Activated CD8-positive, alpha-beta memory T cell treated with anti-CD3 and anti-CD28 coated beads for 24 hours (primary cell): ENCODE measurements around the gene AK9.
"Not testable (repeated sequence)": the region's sequence is repeated elsewhere in the genome, so short reads cannot be mapped to it uniquely, and the experiment has no call there.

Experiments used
- DNase-seq: peaks from one replicate; pipeline ENCODE4 v3.0.0-alpha.2; 2020

AK9 gene

DNA sequence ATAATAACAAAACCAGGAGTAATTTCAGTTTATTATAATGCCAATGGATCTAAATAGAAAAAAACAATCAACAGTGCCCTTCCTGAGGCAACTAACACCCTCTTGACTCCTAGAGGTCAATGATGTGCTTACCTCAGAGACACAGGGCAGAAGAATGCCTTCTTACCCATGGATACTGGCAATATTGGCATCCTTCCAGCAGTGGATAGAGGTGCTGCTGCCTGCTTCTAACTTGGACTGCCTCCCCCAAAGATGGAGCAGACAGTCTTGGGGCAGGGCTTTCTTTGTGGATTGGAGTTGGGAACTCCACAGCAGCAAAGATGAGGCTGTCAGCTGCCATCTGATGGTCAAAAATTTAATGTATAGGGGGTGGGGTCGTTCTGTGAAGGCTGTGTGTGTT is 78.7 kb downstream of the AK9 start:
- no peak for DNase-seq

DNA sequence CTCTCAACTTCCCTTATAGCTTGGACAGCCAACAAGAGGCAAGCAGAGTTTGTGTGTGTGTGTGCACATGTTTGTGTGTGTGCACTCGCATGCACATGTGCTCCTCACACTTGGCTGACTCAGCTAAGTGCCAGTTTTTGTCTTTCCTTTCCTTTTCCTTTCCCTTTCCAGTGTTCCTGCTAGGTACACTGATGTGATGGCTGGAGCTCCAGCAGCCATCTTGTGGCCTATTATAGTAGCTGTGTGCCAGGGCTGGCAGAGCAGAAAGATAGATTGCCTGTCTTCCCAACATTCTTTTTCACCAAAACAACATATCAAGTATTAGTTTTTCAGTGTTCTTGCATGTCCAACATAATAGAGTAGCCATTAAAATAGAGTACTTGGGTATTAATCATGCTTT is 79.5 kb downstream of the AK9 start:
- DNase-seq: no peak

DNA sequence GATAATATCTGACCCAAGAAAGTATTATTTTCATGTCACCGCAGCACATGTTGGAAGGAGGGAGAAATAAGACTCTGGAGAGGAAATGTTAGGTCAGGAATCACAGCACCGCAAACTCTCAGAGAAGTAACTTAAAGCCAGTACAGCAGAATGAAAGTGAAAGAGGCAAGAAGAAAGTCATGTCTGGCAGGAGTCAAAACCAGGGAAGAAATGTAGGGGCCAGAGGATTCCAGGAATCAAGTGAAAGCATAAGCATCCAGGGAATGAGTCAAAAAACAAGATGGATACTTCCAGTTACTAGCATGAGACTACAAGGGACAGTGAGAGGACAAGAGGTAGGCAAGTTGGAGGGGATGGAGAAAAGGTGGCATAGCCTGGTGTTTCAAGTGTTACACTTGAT is 80.4 kb downstream of the AK9 start:
- no peak for DNase-seq

DNA sequence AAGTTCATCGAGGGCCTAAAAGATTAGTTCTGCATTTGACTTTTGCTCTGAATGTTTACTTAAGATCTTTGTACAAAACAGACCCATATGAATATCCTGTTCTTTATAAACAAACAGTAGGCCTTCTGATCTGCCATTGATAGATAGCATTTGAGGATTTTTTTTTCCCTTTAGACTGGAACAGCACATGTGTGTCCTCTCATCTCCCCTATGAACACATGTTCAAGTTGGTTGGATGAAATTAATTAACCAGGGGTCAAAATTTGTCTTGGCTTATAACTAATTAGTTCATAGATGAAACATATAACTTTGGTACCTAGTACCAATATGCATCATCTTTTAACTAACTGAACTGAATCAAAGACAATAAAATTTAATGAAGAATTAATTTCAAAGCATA is 81.3 kb downstream of the AK9 start:
- DNase-seq: no peak

DNA sequence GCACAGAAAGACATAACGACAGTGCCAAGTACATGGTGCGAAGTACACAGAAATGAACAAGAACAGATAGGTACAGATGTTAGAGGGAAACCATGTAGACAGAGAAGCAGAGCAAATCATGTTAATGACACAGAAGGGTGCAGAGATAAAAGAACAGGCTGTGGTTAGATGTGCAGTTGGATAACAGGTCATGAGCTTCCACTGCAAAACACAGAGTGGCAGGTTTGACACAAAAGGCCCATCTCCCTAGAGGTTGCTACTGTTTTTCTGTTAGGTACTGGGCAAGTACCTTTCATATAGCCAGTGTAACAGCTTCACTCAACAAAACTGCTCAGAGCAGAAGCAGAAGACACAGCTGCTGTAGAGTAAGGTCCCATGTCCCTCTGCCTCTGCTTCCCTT is 84.6 kb downstream of the AK9 start:
- DNase-seq: no peak

DNA sequence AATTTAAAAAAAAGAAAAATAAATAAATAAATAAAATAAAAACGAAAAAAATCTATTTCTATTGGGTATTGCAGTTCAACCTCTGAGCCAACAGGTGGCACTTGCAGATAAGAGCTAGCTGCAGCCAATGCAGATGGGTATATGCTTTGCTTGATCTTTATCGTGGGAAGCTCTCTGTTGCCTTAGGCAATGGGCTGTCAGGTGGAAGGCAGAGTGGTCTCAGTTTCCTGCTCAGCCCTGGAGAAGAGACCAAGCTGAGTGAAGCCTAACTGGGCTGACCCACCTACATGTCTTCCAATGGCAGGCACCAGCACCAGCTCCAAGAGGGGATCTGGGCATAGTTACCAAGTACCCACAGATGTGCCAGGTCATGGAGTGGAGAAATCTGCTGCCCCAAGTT is 95.0 kb downstream of the AK9 start:
- no peak for DNase-seq

DNA sequence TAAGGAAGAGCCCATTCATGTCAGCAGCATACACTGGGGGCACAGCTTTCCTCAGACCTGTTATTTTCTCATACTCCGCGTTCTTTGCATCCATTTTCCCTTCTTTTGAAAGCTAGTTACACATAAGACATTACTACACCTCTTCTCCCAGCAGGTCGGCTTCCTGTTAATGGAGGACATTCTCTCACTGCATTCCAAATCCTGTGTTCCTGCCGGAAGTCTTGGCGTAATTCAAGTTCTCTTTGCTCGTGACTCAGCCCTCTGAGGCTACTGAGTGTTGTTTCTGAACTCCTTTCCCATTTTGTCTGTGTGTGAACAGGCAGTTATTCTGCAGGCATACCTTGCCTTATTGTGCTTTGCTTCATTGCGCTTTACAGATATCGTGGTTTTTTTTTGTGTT is 110.5 kb downstream of the AK9 start:
- no peak for DNase-seq

DNA sequence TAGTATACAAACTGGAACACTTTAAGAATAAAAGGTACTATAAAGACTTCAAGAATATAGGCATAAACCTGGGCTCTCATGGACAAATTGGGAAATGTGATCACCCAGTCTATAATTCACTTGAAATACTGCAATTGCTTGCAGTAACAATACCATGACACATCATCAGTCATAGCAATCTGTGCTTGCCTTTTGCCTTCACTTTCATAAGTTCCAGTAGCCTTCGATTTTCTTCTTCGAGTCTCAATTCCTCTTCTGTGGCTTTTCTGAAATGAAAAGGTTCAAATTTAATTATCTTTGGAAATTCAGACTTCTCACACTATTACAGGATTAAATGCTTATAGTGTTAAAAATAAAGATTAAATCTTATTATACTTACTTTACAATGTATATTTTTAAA is 111.6 kb downstream of the AK9 start:
- DNase-seq: no peak

DNA sequence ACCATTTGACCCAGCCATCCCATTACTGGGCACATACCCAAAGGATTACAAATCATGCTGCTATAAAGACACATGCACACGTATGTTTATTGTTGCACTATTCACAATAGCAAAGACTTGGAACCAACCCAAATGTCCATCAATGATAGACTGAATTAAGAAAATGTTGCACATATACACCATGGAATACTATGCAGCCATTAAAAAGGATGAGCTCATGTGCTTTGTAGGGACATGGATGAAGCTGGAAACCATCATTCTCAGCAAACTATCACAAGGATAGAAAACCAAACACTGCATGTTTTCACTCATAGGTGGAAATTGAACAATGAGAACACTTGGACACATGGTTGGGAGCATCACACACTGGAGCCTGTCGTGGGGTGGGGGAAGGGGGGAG is 121.1 kb downstream of the AK9 start:
- DNase-seq: not testable (repeated sequence)

DNA sequence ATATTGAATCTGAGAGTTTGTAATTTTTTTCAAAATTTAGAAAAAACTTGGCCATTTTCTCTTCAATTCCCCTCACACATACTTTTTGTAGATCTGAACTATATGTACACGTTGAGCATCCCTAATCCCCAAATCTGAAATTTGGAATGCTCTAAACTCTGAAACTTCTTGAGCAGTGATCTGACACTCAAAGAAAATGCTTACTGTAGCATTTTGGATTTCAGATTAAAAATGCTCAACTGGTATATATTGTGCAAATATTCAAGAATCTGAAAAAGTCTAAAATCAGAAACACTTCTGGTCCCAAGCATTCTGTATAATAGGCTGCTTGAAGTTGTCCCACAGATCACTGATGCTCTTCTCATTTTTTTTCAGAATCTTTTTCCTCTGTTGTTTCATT is 129.2 kb downstream of the AK9 start:
- no peak for DNase-seq

DNA sequence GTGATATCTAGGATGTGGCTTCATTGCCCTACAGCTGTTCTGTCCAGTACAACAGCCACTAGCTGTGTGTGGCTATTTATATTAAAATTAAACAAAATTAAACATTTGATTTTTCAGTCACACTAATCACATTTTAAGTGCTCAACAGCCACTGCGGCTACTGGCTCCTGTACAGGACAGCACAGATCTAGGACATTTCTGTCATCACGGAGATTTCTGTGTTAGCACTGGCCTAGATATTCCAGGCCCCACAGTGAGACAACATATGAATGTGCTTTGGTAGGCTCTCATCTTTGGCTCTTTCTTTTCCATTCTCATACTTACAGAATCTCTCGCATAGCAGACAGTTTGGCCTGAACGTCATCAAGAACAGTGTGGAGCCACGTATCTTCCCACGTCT is 159.6 kb downstream of the AK9 start:
- no peak for DNase-seq

DNA sequence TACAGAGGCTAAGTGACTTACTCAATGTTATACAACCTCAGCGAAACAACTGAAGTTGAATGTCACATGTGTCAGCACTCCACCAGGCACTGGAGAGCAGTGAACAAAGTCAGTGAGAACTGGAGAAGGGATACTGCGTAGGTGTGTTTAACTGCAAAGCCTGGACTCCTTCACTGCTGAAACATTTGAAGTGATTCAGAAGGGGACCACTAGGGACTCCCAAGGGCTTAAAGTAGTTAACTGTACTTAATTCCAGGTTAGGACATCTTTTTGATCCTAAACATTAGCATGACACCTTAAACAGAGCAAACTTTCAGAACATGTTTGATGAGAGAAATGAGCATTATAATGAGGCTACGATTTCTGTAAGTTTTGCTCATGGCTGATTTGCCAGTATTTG is 163.0 kb downstream of the AK9 start:
- no peak for DNase-seq

DNA sequence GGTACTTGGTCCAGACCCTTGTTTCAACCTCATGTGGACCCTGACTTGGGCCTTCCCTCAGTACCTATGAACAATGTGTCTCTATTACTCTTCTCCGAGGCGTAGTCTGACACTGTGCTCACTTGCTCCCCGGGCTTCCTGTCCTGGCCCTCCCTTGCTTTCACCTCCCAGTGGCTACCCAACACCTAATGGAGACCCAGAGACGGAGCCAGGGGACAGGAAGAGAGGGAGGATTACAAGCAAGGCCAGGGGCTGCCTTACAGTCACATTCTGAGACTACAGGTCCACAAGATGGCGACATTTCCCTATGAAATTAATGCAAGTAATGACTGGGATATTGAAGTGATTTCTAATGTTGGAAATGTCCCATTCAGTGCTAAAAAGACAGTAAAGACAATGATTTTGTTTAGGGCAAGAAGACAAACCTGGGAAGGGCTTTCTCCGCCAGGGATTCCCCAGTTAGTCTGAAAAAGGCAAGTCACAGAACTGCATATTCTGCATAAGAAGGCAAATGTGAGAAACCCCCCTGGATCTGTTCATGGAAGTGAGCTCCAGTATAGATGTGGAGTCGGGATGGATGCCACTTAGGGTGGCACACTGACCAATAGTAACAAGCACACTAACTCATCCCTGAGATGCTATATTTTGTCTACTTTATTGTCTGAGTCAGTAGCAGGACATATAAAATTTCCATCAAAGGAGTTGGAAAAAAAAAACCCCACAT is 163.9 kb downstream of the AK9 start:
- peak; percentile 72 for DNase-seq

DNA sequence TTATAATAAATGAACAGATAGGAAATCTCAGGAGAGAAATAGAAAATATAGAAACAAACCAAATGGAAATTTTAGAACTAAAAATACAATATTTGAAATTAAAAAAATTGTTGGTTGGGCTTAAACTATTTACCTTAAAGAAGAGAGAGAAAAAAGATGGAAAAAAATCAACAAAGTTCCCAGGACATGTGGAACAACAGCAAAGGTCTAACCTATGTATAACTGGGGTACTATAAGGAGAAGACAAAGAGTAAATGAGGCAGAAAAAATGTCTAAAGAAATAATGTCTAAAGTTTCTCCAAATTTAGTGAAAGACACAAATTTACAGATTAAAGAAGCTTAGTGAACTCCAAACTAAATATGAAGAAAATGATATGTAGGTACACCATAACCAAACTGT is 166.9 kb downstream of the AK9 start:
- no peak for DNase-seq

DNA sequence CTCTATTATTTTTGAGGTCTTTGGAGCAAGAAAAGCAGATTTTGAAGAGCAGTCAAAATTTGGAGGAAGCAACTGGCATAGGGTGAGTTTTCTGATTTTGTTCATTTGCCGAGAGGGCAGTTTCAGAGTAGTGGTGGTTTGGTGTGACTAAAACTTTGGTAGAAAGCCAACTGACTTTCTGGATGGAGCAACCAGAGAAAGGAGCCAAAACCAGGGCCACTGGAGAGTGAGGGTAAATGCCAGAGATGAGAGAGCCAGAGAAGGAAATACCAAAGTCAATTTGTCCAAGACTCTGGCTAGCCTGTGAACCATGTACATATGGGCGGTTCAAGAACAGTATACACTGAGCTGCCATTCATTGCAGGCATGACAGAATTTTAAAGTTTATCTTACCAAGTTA is 167.5 kb downstream of the AK9 start:
- DNase-seq: no peak

DNA sequence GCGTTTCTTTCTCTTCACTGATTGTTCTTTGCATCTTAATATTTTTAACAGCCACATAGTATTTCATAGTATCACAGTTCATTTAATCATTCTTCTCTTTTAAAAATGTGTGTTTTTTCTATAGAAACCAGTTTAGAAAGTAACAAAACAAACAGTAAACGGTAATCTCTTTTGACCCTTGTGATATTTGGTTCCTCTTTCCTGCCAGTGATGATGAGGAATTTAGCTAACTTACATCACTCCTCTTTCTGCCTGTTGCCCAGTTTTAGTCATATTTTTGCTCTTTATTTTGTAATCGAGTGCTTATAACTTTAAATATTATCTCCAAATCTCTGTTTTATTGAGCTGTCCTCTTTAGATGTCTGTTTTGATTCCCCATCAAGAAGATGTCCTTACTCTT is 169.9 kb downstream of the AK9 start:
- no peak for DNase-seq

DNA sequence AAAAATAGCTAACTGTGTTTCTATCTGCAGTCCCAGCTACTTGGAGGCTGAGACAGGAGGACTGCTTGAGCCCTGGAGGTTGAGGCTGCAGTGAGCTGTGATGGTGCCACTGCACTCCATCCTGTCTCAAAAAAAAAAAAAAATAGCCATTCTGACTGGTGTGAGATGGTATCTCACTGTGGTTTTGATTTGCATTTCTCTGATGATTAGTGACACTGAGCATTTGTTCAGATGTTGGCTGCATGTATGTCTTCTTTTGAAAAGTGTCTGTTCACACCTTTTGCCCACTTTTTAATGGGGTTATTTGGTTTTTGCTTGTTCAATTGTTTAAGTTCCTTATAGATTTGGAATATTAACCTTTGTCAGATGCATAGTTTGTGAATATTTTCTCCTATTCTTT is 171.4 kb downstream of the AK9 start:
- DNase-seq: not testable (repeated sequence)

DNA sequence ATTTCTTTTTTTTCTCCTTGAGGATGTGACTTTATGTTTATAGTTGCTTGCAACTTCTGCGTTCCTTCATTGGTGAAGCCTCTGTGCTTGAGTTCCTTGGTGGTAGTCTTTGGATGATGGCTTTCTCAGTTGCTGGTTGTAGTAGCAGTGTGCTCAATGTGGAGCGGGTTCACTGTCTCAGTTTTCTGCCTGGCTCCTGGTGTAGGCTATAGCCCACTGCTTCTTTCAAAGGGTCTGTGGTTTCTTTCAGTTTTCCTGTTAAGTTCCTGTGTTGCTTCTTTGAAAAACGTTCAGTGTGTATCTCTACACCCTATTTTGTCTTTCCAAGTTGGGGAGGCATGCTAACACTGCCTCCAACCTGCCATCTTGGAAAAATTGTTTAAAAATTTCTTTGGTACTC is 174.1 kb downstream of the AK9 start:
- no peak for DNase-seq

DNA sequence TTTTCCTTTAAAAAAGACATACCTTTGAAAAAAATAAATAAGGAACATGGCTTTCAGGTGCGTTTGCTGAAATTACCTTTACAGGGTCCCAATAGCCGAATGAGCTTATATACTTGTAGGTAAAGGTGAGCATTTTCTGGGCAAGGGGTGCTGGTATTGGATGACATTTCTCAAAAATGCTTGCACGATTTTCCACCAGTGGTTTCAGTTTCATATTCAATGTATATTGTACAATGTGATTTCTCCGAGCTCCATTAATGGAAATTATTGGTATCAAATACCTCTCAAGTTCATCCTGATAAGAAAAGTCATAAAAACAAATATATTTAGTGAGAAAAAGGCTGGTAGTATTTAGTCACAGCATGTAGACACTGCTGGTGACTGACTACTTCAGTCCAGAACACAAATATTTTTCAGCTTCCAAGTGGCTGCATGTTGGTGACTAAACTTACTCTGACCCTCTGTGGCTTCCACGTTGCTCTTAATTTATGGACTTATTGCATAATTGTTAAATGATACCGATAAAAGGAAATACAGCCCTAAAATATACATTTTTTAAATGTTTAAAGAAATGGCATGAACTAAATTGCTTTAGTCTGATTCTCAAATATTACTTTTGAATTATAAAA is 175.1 kb downstream of the AK9 start:
- DNase-seq: no peak

DNA sequence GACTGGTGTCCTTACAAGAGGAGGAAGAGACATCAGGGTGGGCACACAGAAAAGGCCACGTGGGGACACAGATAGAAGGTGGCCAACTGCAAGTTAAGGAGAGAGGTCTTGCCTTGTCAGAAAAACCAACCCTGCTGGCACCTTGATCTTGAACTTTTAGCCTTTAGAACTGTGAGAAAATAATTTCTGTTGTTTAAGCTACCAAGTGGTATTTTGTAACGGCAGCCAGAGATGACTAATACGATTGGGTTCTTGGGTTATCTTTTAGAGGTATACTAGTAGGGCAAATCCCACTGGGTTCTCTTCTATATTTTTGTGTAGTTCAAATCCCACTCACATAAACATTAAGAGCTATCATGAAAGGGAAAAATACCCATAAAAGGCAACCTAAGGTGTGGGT is 176.1 kb downstream of the AK9 start:
- no peak for DNase-seq

DNA sequence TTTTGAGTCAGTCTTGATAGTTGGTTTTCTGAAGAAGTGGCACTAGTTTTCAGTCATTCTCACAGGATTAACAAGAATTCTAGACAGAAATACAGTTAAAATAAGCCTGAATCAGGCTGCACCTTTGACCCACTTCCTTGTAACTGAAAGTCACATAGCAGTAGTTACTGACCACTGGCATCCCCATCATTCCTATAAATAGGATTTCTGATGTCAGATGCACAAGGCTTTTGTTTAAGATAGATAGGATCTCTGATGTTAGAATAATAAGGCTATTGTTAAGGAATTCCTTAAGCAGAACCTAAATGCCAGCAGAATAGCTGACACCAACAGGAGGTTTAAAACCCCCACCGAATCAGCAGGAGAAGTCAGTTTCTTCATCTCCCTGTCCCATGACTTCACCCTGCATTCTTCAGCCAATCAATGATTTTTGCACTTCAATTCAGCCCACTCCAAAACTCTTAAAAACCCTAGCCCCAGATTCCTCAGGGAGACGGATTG is 177.4 kb downstream of the AK9 start:
- no peak for DNase-seq

DNA sequence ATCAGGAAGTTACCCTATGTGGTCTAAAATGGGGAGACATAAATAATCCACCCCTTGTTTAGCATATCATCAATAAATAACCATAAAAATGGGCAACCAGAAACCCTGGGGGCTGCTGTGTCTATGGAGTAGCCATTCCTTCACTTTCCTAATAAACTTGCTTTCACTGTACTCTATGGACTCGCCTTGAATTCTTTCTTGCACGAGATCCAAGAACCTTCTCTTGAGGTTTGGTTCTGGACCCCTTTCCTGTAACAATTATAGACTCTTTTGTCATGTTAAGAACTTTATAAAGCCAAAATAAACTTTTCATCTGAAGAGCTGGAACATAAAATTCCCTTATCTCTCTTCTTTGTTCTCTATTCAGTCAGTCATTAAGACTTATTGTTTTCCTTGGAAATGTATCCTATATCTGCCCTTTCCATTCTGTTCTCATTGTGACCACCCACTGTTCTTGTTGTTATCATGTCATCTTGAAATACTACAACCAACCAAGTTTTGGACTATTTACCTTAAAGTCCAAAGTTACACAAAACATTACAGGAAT is 178.7 kb downstream of the AK9 start:
- no peak for DNase-seq

DNA sequence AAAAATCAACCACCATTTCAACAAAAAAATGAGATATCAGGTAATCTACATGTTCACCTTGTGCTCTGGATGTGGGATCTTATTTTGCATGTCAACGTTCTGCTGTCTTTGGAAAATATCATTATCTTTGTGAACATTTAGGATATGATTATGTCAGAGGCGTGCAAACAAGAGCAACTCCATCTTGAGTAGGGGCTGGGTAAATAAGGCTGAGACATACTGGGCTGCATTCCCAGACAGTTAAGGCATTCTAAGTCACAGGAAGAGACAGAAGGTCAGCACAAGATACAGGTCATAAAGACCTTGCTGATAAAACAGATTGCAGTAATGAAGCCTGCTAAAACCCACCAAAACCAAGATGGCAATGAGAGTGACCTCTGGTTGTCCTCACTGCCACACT is 179.2 kb downstream of the AK9 start:
- no peak for DNase-seq

DNA sequence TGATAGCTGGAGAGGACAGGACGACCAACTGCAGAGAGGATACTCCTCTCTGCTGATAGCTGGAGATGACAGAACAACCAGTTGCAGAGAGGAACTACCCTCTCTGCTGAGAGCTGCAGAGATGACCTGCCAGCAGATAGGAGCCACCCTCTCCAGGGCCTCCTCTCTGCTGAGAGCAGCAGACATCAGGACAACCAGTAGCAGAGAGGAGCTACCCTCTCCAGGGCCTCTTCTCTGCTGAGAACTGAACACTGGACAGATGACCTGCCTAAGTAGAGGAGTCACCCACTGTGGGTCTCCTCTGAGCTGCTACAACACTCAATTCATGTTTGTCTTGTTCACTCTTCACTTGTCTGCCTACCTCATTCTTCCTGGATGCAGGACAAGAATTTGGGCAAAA is 180.6 kb downstream of the AK9 start:
- no peak for DNase-seq
